CD14-positive monocyte (primary cell): ENCODE measurements around the gene ZNF846. TPM values are rescaled to one million over a fixed set of nuclear protein-coding genes. Genes with fewer than 3 reads are reported as not detected.

Source experiments
- DNase-seq, 3 donors: peaks; one replicate each; pipeline ENCODE4 v3.0.0-alpha.2; 2011 to 2022
- H2AFZ ChIP-seq: 2 replicates; pipeline ENCODE4 v1.6.0; 2012; ENCODE audit warnings: mild to moderate bottlenecking, low read depth, low read length, inconsistent platforms; ENCODE audit not compliant: insufficient read depth, poor library complexity, severe bottlenecking
- H3K27ac ChIP-seq, 2 donors: 1 replicate in 1 of 2; 2 replicates in 1 of 2; pipeline ENCODE4 v1.5.1; 2012 to 2013; ENCODE audit warnings: low read length in 2 of 2, control low read depth in 1 of 2, inconsistent platforms in 1 of 2, low read depth in 1 of 2, mild to moderate bottlenecking in 1 of 2
- H3K27me3 ChIP-seq, 2 donors: one replicate each; pipeline versions ENCODE4 v1.6.0 to v1.6.1; 2011 to 2013; ENCODE audit warnings: low read length in 2 of 2; ENCODE audit not compliant: control insufficient read depth in 2 of 2, insufficient read depth in 2 of 2
- H3K36me3 ChIP-seq, 2 donors: replicated peaks in 1 of 2; 1 replicate in 1 of 2; 2 replicates in 1 of 2; pipeline versions ENCODE4 v1.5.1 to v1.6.1; 2012 to 2013; ENCODE audit warnings: low read length in 2 of 2, control low read depth in 1 of 2, inconsistent platforms in 1 of 2, mild to moderate bottlenecking in 1 of 2; ENCODE audit not compliant: insufficient read depth in 2 of 2, control insufficient read depth in 1 of 2
- H3K4me1 ChIP-seq, 2 donors: 1 replicate in 1 of 2; 2 replicates in 1 of 2; pipeline versions ENCODE4 v1.5.1 to v1.6.1; 2012 to 2013; ENCODE audit warnings: low read length in 2 of 2, control low read depth in 1 of 2, inconsistent platforms in 1 of 2, mild to moderate bottlenecking in 1 of 2, moderate library complexity in 1 of 2; ENCODE audit not compliant: insufficient read depth in 2 of 2, control insufficient read depth in 1 of 2
- H3K4me2 ChIP-seq: replicated peaks from 2 replicates; pipeline ENCODE3; 2012; ENCODE audit warnings: low read length, moderate library complexity, mild to moderate bottlenecking; ENCODE audit not compliant: poor library complexity, severe bottlenecking; ENCODE audit errors: extremely low read depth
- H3K4me3 ChIP-seq, 3 experiments: fragments of 200-600 bp in 1 of 3; sonication (generic) in 1 of 3; replicated peaks in 1 of 3; 1 replicate in 2 of 3; 2 replicates in 1 of 3; pipeline ENCODE4 v1.5.1; 2011 to 2013; ENCODE audit warnings: low read length in 3 of 3, mild to moderate bottlenecking in 3 of 3, control low read depth in 2 of 3, low read depth in 2 of 3, inconsistent platforms in 1 of 3, moderate library complexity in 1 of 3
- H3K79me2 ChIP-seq: 2 replicates; pipeline ENCODE4 v1.6.0; 2012; ENCODE audit warnings: mild to moderate bottlenecking, control low read depth, inconsistent platforms, low read length, moderate library complexity; ENCODE audit not compliant: insufficient read depth
- H3K9ac ChIP-seq: 2 replicates; pipeline ENCODE4 v1.6.0; 2017; ENCODE audit warnings: low read length, mild to moderate bottlenecking; ENCODE audit not compliant: insufficient read depth, poor library complexity, severe bottlenecking
- H3K9me3 ChIP-seq, 2 donors: replicated peaks in 1 of 2; 1 replicate in 1 of 2; 2 replicates in 1 of 2; pipeline versions ENCODE4 v1.5.1 to v1.6.1; 2012 to 2013; ENCODE audit warnings: low read length in 2 of 2, control low read depth in 1 of 2; ENCODE audit not compliant: control insufficient read depth in 1 of 2, insufficient read depth in 1 of 2
- H4K20me1 ChIP-seq: 2 replicates; pipeline ENCODE4 v1.6.0; 2012; ENCODE audit warnings: mild to moderate bottlenecking, low read length, control low read depth, moderate library complexity; ENCODE audit not compliant: insufficient read depth
- H3K27ac Mint-ChIP-seq, 7 donors: one replicate each; pipeline ENCODE4 v1.8.0; 2020; ENCODE audit warnings: mild to moderate bottlenecking in 7 of 7, mixed read lengths in 7 of 7, moderate library complexity in 6 of 7, inconsistent platforms in 2 of 7
- H3K27me3 Mint-ChIP-seq, 3 donors: one replicate each; pipeline ENCODE4 v1.8.0; 2021 to 2022; ENCODE audit warnings: low read depth in 3 of 3, mild to moderate bottlenecking in 3 of 3, mixed read lengths in 3 of 3, moderate library complexity in 3 of 3, inconsistent platforms in 1 of 3
- H3K36me3 Mint-ChIP-seq, 2 donors: one replicate each; pipeline ENCODE4 v1.8.0; 2020; ENCODE audit warnings: mixed read lengths in 2 of 2, inconsistent platforms in 1 of 2, mild to moderate bottlenecking in 1 of 2
- H3K4me1 Mint-ChIP-seq: one replicate; pipeline ENCODE4 v1.8.0; 2020; ENCODE audit warnings: mild to moderate bottlenecking, mixed read lengths
- H3K4me3 Mint-ChIP-seq, 2 donors: one replicate each; pipeline ENCODE4 v1.8.0; 2020; ENCODE audit warnings: mild to moderate bottlenecking in 2 of 2, mixed read lengths in 2 of 2, moderate library complexity in 1 of 2
- H3K9me3 Mint-ChIP-seq, 7 donors: one replicate each; pipeline ENCODE4 v1.8.0; 2020 to 2022; ENCODE audit warnings: mixed read lengths in 7 of 7, mild to moderate bottlenecking in 6 of 7, moderate library complexity in 6 of 7, inconsistent platforms in 2 of 7
- CTCF ChIP-seq: fragments of 200-600 bp; IDR thresholded peaks from one replicate; pipeline ENCODE4 v1.8.0; 2022; ENCODE audit warnings: antibody characterized with exemption, mild to moderate bottlenecking
- whole genome bisulfite sequencing: methylation state at CpG from one replicate; pipeline ENCODE4 v1.1.5; 2013; ENCODE audit warnings: missing lambda C conversion rate; ENCODE audit not compliant: insufficient coverage; 5-methylcytosine and 5-hydroxymethylcytosine counted together
- intact Hi-C, 2 donors: fragments of 100-400 bp; cut with micrococcal nuclease; formaldehyde crosslinking; loops; one replicate each; pipeline versions ENCODE4 v1.15.0 to v1.15.1; 2023
- polyA plus RNA-seq, 3 donors: library from polyadenylated mRNA; depleted of rRNA in 1 of 3; unstranded in 2 of 3; stranded (reverse) in 1 of 3; fragments of 300-500 nt in 2 of 3; fragments of >200 nt in 1 of 3; fragmentation: Illumina TruSeq in 2 of 3; gene quantifications; 1 replicate in 2 of 3; 2 replicates in 1 of 3; pipeline ENCODE4 v1.2.3, GENCODE V29; 2012 to 2021

The ZNF846 gene
- polyA plus RNA-seq, 3 donors: 2.5 to 6.9 (median 6.5) TPM

GRCh38 chr19:9720541-9720940 lies 48.0 kb downstream of the ZNF846 start:
- Histone ChIP-seq H3K4me3 (no peak overlapping the region), H3K4me1 (peaks cover 4 to 17% of the 10 kb centered on the region in 2 donors), H3K9me3 (peaks cover 5 to 9% of the 10 kb centered on the region in 2 donors), H3K9ac (no peak overlapping the region), H3K36me3 (no peaks in the 10 kb centered on the region), H3K79me2 (no peaks in the 10 kb centered on the region), H3K27me3 (no peaks in the 10 kb centered on the region), H4K20me1 (no peaks in the 10 kb centered on the region), H3K4me2 (no peak overlapping the region), H2AFZ (no peak overlapping the region), H3K27ac (no peak overlapping the region)
- no peak for TF ChIP-seq CTCF
- DNase-seq: no peak
- Mint-ChIP-seq H3K4me3 (no peak overlapping the region), H3K9me3 (peaks cover 3 to 28% (median 11%) of the 10 kb centered on the region in 7 donors), H3K27ac (peak overlapping the region in 1 of 7 donors; percentile 6), H3K36me3 (peaks cover 0 to 1% of the 10 kb centered on the region in 2 donors), H3K27me3 (no peaks in the 10 kb centered on the region), H3K4me1 (peaks cover 16% of the 10 kb centered on the region)
- WGBS: 95% methylated on average over 3 of the region's 4 CpGs
- intact Hi-C loops: no loop called here

- peaks cover 12% of the 10 kb centered on the region for H3K4me1 Mint-ChIP-seq
- Histone ChIP-seq H3K4me3 (no peak overlapping the region), H3K9ac (no peak overlapping the region), H3K36me3 (no peaks in the 10 kb centered on the region), H3K27ac (no peak overlapping the region), H3K79me2 (no peaks in the 10 kb centered on the region), H3K4me2 (no peak overlapping the region), H3K9me3 (peaks cover 23 to 34% of the 10 kb centered on the region in 2 donors), H3K27me3 (no peaks in the 10 kb centered on the region), H3K4me1 (peaks cover 8 to 17% of the 10 kb centered on the region in 2 donors), H2AFZ (no peak overlapping the region), H4K20me1 (no peaks in the 10 kb centered on the region)
- H3K4me3 Mint-ChIP-seq: no peak overlapping the region
- no peak overlapping the region for H3K27ac Mint-ChIP-seq
- intact Hi-C loops: no loop called here
- no peak for TF ChIP-seq CTCF
- H3K27me3 Mint-ChIP-seq: no peaks in the 10 kb centered on the region
- H3K36me3 Mint-ChIP-seq: peaks cover 1 to 7% of the 10 kb centered on the region in 2 donors
- WGBS: no CpG with 5 or more reads among the region's 3 CpGs
- no peak for DNase-seq
- H3K9me3 Mint-ChIP-seq: peaks cover 25 to 55% (median 42%) of the 10 kb centered on the region in 7 donors
Observed at GRCh38 chr19:9711815-9712214, 56.7 kb downstream of the ZNF846 start.
